Neural progenitor cell (in vitro differentiated cells): Measurements from ENCODE around the gene SCP2. TPM values are rescaled to one million over a fixed set of nuclear protein-coding genes. Genes with fewer than 3 reads are reported as not detected.

Experiments
- DNase-seq: peaks from one replicate; pipeline ENCODE4 v3.0.0-alpha.2; 2016; ENCODE audit warnings: low spot score
- H2AFZ ChIP-seq: fragments of 200-600 bp; sonication (generic); replicated peaks from 2 replicates; pipeline ENCODE4 v1.6.1; 2016; ENCODE audit warnings: antibody characterized with exemption
- H3F3A ChIP-seq: fragments of 200-600 bp; sonication (generic); 2 replicates; pipeline ENCODE4 v1.6.1; 2016; ENCODE audit warnings: antibody characterized with exemption, low read depth
- H3K27ac ChIP-seq: fragments of 200-600 bp; sonication (generic); 2 replicates; pipeline ENCODE4 v1.5.1; 2016; ENCODE audit warnings: mild to moderate bottlenecking
- H3K27me3 ChIP-seq: fragments of 200-600 bp; sonication (generic); 2 replicates; pipeline ENCODE4 v1.6.1; 2016; ENCODE audit warnings: mild to moderate bottlenecking, moderate library complexity
- H3K36me3 ChIP-seq: fragments of 200-600 bp; sonication (generic); 2 replicates; pipeline ENCODE4 v1.5.1; 2016
- H3K4me1 ChIP-seq: fragments of 200-600 bp; sonication (generic); 2 replicates; pipeline ENCODE4 v1.6.1; 2016; ENCODE audit warnings: mixed run types
- H3K4me2 ChIP-seq: fragments of 200-600 bp; sonication (generic); 2 replicates; pipeline ENCODE4 v1.6.1; 2016
- H3K4me3 ChIP-seq: fragments of 200-600 bp; sonication (generic); 2 replicates; pipeline ENCODE4 v1.5.1; 2016
- H3K79me2 ChIP-seq: fragments of 200-600 bp; sonication (generic); 2 replicates; pipeline ENCODE4 v1.6.1; 2016; ENCODE audit warnings: low read depth
- H3K9ac ChIP-seq: fragments of 200-600 bp; sonication (generic); 2 replicates; pipeline ENCODE4 v1.6.1; 2016
- H3K9me3 ChIP-seq: fragments of 200-600 bp; sonication (generic); 2 replicates; pipeline ENCODE4 v1.5.1; 2016; ENCODE audit warnings: low read depth
- H4K20me1 ChIP-seq: fragments of 200-600 bp; sonication (generic); 2 replicates; pipeline ENCODE4 v1.6.1; 2016; ENCODE audit warnings: low read depth
- H3K27ac Mint-ChIP-seq: 3 replicates; pipeline ENCODE4 v1.8.0; 2021; ENCODE audit warnings: mixed read lengths
- H3K27me3 Mint-ChIP-seq: 2 replicates; pipeline ENCODE4 v1.8.0; 2022; ENCODE audit warnings: low read depth, mild to moderate bottlenecking, inconsistent platforms, moderate library complexity, mixed read lengths; ENCODE audit not compliant: insufficient read depth
- H3K36me3 Mint-ChIP-seq: 3 replicates; pipeline ENCODE4 v1.8.0; 2021; ENCODE audit warnings: mixed read lengths
- H3K4me1 Mint-ChIP-seq: 3 replicates; pipeline ENCODE4 v1.8.0; 2021; ENCODE audit warnings: mixed read lengths
- H3K4me3 Mint-ChIP-seq: 3 replicates; pipeline ENCODE4 v1.8.0; 2021; ENCODE audit warnings: mild to moderate bottlenecking, moderate library complexity, mixed read lengths
- H3K9me3 Mint-ChIP-seq: 3 replicates; pipeline ENCODE4 v1.8.0; 2020; ENCODE audit warnings: mixed read lengths
- CTCF ChIP-seq: fragments of 200-600 bp; sonication (generic); IDR thresholded peaks from 2 replicates; pipeline ENCODE4 v1.5.1; 2017; ENCODE audit warnings: antibody characterized with exemption, mild to moderate bottlenecking
- EZH2 ChIP-seq: fragments of 200-600 bp; sonication (generic); IDR thresholded peaks from 2 replicates; pipeline ENCODE4 v1.6.1; 2017; ENCODE audit warnings: antibody characterized with exemption, mild to moderate bottlenecking, moderate library complexity
- EZH2phosphoT487 ChIP-seq: fragments of 200-600 bp; sonication (generic); IDR thresholded peaks from 2 replicates; pipeline ENCODE4 v1.6.1; 2017; ENCODE audit warnings: antibody characterized with exemption
- total RNA-seq: library from RNA; depleted of rRNA; stranded (reverse); fragments of >200 nt; gene quantifications from 2 replicates; pipeline ENCODE4 v1.2.3, GENCODE V29; 2015; ENCODE audit warnings: low replicate concordance

Gene SCP2
- total RNA-seq, 1 donor from 2014 or later: 101 TPM

GRCh38 chr1:53016705-53017104 is 89.6 kb downstream of the SCP2 start:
- no peak for DNase-seq
- peaks cover 9% of the 10 kb centered on the region for H3K4me1 ChIP-seq
- peaks cover 15% of the 10 kb centered on the region for H3K79me2 ChIP-seq
- Mint-ChIP-seq H3K27ac (no peak overlapping the region), H3K4me1 (peaks cover 13% of the 10 kb centered on the region), H3K36me3 (no peaks in the 10 kb centered on the region), H3K4me3 (no peak overlapping the region), H3K9me3 (no peaks in the 10 kb centered on the region), H3K27me3 (peaks cover 3% of the 10 kb centered on the region)
- no peak overlapping the region for H3K4me3 ChIP-seq
- no peak overlapping the region for H2AFZ ChIP-seq
- no peaks in the 10 kb centered on the region for H3K36me3 ChIP-seq
- H3K27ac ChIP-seq: no peak overlapping the region
- no peaks in the 10 kb centered on the region for H4K20me1 ChIP-seq
- no peaks in the 10 kb centered on the region for H3K27me3 ChIP-seq
- H3F3A ChIP-seq: no peaks in the 10 kb centered on the region
- TF ChIP-seq CTCF: no peak
- TF ChIP-seq EZH2phosphoT487: no peak
- no peak for TF ChIP-seq EZH2
- H3K4me2 ChIP-seq: no peak overlapping the region
- H3K9me3 ChIP-seq: no peaks in the 10 kb centered on the region
- H3K9ac ChIP-seq: no peak overlapping the region

- Histone ChIP-seq H4K20me1 (peaks cover 12% of the 10 kb centered on the region), H3K4me2 (no peak overlapping the region), H3K79me2 (peaks cover 12% of the 10 kb centered on the region), H3K36me3 (no peaks in the 10 kb centered on the region), H3K4me3 (no peak overlapping the region), H3K4me1 (peaks cover 13% of the 10 kb centered on the region), H3F3A (peaks cover 5% of the 10 kb centered on the region), H3K27me3 (no peaks in the 10 kb centered on the region), H3K27ac (no peak overlapping the region), H3K9ac (no peak overlapping the region), H3K9me3 (no peaks in the 10 kb centered on the region), H2AFZ (no peak overlapping the region)
- H3K27ac Mint-ChIP-seq: no peak overlapping the region
- no peak overlapping the region for H3K4me3 Mint-ChIP-seq
- TF ChIP-seq EZH2phosphoT487 (no peak), CTCF (no peak), EZH2 (no peak)
- no peaks in the 10 kb centered on the region for H3K9me3 Mint-ChIP-seq
- H3K27me3 Mint-ChIP-seq: no peaks in the 10 kb centered on the region
- DNase-seq: no peak
- H3K4me1 Mint-ChIP-seq: peaks cover 7% of the 10 kb centered on the region
- H3K36me3 Mint-ChIP-seq: no peaks in the 10 kb centered on the region
These were observed 93.5 kb downstream of the SCP2 start for GRCh38 chr1:53020588-53020987.

- H3F3A ChIP-seq: peaks cover 5% of the 10 kb centered on the region
- no peak overlapping the region for H3K27ac Mint-ChIP-seq
- TF ChIP-seq EZH2 (no peak), CTCF (no peak), EZH2phosphoT487 (no peak)
- H3K27me3 ChIP-seq: no peaks in the 10 kb centered on the region
- H3K9ac ChIP-seq: no peak overlapping the region
- no peak overlapping the region for H2AFZ ChIP-seq
- H3K79me2 ChIP-seq: peaks cover 4% of the 10 kb centered on the region
- no peak for DNase-seq
- H3K4me3 ChIP-seq: no peak overlapping the region
- H3K4me2 ChIP-seq: no peak overlapping the region
- peaks cover 20% of the 10 kb centered on the region for H4K20me1 ChIP-seq
- H3K9me3 Mint-ChIP-seq: no peaks in the 10 kb centered on the region
- H3K4me1 Mint-ChIP-seq: no peaks in the 10 kb centered on the region
- H3K9me3 ChIP-seq: no peaks in the 10 kb centered on the region
- H3K27me3 Mint-ChIP-seq: no peaks in the 10 kb centered on the region
- peaks cover 9% of the 10 kb centered on the region for H3K4me1 ChIP-seq
- no peaks in the 10 kb centered on the region for H3K36me3 ChIP-seq
- H3K27ac ChIP-seq: no peak overlapping the region
- no peaks in the 10 kb centered on the region for H3K36me3 Mint-ChIP-seq
- H3K4me3 Mint-ChIP-seq: no peak overlapping the region
These were observed 95.1 kb downstream of the SCP2 start for GRCh38 chr1:53022179-53022578.
